Measurements from ENCODE around the gene ATP11A.
"Not testable (repeated sequence)": the region's sequence is repeated elsewhere in the genome, so short reads cannot be mapped to it uniquely, and the experiment has no call there.

The ATP11A gene

DNA sequence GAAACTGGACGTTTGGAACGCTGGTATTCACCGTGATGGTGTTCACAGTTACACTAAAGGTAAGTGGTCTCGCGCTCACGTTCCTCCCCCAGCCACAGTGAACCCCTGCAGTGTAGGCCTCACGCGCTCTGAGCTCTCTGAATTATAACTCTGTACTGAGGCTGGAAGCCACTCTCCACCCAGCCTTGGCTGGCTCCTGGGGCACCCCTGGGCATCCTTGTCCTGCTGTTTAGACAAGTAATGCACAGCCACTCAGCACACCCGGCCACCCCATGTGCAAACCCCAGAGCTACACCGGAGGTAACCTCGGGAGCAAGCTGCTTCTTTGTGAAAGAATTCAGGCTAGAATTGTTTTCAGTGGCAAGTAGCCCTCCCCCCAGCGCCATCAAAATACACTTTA, 181.9 kb downstream of the ATP11A start:
- DNase-seq = no peak

DNA sequence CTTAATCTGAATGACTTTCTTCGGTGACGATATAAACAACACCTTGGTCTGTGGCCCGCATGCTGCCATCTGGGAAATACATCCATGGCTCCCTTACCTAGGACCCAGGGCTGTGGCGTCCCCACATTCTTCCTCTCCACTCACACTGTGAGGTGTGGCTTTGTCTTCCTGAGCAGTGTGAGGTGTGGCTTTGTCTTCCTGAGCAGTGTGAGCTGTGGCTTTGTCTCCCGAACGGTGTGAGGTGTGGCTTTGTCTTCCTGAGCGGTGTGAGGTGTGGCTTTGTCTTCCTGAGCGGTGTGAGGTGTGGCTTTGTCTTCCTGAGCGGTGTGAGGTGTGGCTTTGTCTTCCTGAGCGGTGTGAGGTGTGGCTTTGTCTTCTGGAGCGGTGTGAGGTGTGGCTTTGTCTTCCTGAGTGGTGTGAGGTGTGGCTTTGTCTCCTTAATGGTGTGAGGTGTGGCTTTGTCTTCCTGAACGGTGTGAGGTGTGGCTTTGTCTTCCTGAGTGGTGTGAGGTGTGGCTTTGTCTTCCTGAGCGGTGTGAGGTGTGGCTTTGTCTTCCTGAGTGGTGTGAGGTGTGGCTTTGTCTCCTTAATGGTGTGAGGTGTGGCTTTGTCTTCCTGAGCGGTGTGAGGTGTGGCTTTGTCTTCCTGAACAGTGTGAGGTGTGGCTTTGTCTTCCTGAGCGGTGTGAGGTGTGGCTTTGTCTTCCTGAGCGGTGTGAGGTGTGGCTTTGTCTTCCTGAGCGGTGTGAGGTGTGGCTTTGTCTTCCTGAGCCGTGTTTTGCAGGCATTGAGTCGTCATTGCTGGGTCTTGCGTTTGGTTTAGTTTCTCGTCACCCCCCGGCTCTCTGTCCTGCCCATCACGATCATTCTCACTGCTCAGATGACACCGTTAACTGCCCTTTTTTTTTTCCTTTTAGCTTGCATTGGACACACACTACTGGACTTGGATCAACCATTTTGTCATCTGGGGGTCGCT, 183.1 kb downstream of the ATP11A start:
- DNase-seq = peak; percentile 1

DNA sequence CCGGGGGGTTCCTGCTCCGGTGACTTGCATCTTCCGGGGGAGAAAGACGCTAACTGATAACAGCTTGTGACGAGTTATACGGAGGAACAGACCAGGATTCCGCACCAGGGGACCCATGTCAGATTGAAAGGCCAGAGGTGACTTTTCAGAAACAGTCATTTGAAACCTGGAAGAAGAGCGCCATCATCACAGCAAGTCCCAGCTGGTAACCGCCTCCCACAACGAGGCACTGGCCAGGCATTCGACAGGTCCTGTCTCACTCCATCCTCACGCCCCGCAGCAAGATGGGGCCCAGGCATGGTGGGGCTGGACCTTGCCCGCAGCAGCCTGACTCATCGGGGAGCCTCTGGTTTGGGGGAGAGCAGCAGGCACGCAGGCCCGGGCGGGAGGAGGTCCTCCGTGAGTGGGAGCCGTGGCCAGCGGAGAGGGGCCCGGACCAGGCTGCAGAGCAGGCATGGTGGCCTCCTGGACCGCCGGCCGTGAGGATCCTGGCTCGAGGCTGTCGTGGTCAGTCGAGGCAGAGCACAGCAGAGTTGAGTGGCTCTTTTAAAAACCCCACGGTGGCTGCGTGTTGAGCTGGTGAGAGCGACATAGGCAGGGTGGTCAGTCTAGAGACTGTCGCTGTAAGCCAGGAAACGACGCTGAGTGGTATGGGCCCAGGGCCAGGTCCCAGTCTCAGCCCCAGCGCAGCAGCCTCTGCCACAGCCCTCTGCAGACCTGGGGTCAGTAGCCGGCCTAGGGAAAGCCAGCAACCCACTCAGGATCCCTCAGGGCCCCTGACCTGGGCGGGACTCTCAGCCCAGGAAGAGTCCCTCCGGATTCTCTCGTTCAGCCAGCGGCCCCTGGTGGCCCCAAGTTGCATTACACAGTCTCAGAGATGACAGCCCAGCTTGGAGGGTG, 184.3 kb downstream of the ATP11A start:
- DNase-seq = peak; percentile 7

DNA sequence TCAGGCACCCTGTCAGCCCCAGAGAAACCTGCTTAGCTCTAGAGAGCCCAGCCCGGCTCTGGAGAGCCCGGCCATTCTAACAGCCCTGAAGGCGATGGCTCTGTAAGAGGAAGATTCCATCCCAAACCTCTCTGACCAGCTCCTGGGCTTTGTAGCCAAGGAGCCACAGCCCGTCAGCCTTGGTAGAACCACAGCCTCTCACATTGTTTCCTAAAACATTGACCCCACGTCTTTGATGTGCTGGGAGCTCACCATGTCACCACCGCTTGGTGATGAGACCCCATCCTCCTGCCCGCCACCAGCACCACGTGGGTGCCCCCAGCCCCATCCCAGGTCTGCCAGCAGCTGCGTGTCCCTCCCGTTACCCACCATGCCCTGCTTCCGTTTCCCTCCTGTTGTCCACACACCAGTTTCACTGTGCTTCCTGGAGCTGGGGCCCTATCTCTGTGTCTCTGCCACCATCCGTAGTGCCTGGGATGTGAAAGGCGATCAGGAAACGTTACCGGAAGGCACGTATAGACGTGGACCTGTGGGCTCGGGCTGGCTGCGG, 185.0 kb downstream of the ATP11A start:
- no peak for DNase-seq

DNA sequence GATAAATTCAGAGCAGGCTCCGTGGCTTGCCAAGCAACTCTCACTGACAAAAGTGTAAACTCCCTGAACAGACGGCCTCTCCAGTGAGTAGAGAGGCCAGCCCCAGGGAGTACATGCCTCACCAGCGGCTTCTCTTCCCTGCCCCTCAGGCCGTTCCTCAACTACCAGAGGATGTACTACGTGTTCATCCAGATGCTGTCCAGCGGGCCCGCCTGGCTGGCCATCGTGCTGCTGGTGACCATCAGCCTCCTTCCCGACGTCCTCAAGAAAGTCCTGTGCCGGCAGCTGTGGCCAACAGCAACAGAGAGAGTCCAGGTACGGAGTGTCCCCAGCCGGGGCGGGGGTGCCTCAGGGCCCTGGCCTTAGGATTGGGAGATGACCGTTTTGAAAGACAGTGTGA, 185.8 kb downstream of the ATP11A start:
- DNase-seq = no peak

DNA sequence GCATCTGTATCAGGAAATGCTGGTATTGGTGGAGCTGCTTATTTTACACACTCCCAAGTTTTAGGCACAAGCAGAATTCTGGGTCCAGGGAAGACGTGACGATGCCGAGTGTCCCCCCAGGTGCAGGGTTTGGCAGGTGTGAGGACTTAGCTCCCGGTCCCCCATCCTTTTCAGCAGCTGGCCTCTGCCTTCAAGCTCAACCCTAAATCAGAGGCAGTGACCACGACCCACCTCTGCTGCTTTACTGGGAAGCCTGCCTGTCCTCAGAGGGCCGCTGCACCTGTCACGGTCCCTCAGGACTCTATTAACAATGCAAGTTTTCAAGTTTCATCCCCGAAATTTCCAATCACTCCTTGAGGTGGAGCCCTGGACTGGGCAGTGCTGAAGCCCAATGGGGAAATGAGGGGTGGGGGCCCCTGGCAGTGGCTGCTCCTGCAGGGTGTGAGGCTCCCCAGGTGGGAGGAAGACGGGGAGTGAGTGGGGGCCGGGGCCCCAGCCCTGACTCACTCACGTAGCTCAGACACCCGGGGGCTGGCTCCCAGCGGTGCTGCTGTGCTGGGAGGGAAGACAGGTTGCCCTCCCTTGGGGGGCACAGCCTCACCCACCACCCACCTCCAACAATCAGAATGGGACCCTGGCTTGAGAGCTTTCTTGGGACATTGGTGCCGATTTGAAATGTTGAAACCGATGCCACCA, 186.6 kb downstream of the ATP11A start:
- no peak for DNase-seq

DNA sequence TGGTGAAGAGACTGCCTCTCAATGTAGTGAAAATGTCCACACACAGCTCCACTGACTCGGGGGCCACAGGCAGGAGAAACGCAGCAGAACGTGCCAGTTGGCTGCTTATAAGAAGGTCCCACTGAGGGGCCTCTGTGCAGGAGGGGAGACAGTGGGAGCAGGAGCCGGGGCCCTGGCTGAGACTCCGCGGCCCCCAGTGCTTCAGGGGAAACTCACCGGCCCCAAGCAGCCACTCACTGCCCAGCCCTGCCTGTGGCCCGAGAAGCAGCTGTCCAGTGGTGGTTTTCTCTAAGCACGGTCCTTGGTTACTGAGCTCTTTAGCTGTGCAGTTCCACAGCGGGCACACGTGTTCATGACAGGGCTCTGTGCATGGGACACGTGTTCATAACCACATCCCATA, 187.2 kb downstream of the ATP11A start:
- no peak for DNase-seq

DNA sequence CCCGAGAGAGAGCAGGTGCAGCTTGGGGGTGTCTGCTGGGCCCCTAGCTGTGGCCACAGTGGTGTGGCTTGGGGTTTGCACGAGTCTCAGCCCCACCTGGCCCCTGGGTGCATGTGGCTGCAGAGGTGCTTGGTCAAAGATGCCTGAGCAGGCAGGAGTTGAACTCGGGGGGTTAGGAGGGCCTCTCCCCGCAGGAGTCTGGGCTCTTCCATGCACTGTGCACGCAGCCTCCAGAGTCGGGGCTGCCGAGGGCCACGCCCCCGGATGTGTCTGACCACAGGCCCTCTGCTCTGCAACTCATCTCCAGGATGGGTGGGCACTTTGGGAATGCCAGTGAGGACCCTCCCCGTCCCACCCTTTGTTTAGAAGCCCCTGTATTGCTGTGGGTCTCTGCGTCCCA, 187.7 kb downstream of the ATP11A start:
- DNase-seq = no peak

DNA sequence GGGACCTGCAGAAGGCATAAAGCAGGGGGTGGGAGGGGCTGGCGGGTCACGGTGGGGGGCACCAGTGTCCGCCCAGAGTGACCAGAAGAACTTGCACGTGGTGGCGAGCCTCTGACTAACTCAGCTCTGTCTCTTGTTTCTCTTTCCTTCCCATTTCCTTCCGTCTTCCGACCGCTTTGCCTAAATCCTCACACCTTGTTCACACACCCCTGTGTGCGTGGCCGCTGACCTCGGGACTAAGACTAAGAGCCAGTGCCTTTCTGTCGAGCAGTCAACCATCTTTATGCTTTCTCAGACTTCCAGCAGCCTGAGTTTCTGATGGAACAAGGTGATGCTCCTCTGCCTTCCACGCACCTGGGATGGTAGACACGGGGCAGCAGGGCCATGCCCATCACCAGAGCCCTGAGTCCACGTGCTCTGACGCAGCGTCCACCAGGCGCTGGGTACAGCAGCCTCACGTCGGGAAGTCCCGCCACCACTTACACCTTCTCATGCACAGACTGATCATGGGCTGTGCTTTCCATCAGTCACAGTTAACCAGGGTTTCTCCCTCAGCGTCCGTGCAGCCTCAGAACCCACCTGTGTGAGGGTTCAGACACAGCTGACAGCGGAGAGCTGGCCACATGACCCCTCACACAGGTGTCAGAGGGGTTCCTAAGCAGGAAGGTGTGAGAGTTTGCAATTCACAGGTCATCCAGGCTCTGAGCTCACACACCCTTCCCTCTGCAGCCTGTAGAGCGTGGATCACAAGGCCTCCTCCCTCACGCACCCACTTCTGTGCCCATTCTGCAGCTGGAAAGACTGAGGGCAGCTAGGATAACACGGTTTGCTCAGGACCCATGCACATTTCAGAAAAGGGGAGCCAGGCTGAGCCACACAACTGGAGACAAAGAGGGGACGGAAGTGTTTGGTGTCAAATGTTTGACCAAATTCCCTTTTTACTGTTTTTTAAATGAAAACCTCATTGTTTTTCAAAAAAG, 188.4 kb downstream of the ATP11A start:
- DNase-seq = no peak

DNA sequence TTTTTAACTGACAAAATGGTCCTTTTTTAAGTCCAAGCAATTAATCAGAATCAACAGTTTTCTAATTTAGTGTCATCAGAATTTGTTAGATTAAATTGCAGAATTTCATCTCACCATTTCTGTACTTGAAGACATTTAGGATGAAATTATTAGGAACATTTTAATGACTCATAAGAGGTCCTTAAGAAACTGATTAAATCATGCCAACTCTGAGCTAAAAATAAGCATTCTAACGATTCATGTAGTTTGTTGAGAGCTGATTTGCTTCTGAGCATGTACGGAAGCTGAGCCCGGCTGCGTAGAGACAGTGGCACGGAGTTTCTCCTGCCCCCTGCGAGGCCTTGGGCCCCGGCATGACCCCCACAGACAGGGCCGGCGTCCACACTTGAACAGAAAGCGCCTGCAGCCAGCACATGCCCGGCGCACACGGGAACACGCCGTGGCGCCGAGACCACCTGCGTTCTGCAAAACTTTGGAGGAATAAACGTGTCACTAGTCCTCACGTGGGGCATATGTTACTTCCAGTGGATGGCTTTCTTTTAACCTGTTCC, 189.5 kb downstream of the ATP11A start:
- no peak for DNase-seq

DNA sequence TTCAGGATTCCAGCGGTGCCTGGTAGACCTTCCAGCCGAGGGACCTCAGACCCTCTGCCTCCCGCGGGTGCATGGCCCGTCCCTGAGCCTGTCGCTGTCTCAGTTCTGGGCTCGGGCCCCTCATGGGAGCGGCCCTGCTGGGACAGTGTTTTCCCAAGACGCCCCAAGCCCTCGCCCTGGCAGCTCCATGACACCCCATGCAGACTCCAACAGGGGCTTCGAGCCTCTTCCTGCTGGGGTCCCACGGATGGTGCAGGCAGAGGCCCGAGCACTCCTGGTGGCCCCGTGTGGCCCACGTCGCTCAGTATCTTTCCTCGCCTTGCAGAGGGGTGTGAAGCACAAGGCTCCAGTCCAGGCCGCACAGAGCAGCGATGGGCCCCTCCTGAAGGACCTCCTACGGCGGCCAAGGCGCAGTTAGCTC, 190.4 kb downstream of the ATP11A start:
- no peak for DNase-seq

DNA sequence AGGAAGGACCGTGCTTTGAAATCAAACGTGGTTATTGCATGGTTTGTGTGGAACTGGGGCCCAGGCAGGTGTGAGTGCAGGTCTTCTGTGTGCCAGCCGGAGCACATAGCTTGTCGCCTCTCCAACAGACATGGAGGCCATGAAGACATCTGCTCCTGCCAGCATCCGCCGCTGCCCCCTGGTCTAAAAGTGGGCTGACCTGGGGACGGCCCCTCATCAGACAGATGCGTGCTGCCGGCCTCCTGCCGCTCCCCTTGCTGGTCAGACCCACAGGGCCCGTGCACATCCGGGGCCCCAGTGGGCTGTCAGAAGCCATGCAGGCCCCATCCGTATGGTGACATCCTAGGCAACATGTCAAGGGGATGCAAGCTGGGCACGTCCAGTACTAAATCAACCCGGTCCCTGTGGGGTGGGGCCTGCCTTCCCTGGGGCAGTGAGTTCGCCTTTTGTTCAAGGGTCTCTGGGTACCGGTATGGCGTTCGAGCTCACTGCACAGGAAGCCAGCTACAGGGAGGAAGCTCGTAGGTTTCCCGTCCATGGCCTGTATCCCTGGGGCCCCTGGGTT, 191.2 kb downstream of the ATP11A start:
- no peak for DNase-seq

DNA sequence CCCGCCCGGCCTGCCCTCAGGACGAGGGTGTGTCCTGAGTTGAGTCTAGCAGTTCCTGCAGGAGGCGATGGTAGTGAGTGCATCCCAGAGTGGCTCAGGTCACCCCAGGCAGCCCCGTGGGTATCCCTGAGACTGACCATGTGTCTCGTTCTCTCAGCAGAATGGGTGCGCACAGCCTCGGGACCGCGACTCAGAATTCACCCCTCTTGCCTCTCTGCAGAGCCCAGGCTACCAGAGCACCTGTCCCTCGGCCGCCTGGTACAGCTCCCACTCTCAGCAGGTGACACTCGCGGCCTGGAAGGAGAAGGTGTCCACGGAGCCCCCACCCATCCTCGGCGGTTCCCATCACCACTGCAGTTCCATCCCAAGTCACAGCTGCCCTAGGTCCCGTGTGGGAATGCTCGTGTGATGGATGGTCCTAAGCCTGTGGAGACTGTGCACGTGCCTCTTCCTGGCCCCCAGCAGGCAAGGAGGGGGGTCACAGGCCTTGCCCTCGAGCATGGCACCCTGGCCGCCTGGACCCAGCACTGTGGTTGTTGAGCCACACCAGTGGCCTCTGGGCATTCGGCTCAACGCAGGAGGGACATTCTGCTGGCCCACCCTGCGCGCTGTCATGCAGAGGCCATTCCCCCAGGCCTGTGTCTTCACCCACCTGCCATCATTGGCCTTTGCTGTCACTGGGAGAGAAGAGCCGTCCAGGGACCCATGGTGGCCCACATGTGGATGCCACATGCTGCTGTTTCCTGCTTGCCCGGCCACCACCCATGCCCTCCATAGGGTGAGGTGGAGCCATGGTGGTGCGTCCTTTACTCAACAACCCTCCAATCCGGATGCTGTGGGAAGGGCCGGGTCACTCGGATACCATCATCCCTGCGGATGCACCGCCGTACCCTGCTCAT, 192.1 kb downstream of the ATP11A start:
- DNase-seq = no peak

DNA sequence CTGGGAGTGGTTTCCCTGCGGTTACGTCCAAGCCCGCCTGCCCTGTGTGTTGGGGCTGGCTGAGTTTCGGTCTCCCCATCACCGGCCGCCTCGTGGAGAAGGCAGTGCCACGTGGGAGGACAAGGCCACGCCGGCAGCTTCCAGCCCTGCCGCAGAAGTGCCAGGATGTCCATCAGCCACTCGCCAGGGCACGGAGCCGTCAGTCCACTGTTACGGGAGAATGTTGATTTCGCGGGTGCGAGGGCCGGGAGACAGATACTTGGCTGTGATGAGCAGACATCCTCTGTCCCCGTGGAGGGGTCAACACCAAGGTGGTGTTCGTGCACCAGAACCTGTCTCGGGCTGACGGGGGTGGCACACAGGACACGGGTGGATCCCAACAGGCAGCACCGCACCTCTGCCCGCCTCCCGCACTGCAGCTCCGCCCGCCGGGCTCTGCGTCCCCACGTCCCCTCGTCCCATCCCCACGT, 192.8 kb downstream of the ATP11A start:
- no peak for DNase-seq

DNA sequence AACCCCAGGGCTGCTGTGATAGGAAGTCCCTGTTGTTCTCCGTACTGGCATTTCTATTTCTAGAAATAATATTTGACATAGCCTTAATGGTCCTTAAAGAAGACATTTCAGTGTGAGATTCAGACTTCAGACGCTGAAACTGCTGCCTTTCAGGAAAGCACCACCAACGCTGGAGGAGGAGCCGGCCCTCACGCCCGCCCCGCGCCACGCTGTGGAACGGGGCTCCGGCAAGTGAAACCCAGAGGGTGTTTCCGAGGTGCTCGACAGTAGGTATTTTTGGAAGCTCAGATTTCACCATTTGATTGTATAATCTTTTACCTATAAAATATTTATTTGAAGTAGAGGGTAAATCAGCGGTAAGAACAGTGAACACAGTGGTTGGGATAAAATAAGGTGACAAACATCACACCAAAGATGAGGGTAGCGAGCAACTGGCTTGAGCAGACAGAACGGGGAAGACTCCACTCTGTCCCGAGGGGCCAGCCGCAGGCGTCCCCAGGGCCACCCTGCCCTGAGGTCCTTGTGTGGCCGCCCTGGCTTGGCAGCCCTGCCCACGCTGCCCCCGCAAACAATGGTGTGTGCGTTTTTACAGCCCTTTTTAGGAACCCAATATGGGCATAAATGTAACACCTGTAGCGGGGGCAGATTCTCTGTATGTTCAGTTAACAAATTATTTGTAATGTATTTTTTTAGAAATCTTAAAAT, 193.6 kb downstream of the ATP11A start:
- DNase-seq = no peak

DNA sequence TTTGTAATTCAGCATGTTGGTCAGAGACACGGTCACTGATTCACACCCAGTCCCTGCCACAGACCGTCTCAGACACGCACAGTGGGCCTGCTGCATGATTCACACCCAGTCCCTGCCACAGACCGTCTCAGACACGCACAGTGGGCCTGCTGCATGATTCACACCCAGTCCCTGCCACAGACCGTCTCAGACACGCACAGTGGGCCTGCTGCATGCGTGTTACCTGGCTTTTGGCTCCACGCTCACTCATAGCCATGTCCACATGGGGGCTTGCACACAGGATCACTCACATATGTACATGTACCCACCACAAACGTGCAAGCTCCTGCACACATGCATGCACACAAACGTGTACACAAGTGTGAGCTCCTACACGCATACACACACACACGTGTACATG, 194.9 kb downstream of the ATP11A start:
- DNase-seq = not testable (repeated sequence)

DNA sequence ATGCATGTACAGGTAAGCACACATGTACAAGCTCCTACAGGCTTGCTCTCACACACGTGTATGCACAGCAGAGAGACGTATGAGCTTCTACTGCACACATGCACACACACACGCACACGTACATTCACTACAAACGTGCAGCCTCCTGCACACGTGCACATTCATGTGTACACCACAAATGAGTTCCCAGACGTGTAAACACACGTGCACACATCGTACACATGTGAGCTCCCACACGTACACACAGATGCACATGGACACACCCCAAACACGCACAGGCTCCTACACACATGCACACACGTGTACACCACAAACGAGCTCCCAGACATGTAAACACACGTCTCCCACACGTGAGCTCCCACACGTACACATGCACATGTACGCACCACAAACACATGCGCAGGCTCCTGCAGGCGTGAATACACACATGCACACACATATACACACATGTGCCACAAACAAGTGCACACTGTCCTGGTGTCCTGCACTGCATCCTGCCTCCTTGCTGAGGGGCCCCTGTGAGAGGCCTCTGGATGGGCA, 195.5 kb downstream of the ATP11A start:
- no peak for DNase-seq

DNA sequence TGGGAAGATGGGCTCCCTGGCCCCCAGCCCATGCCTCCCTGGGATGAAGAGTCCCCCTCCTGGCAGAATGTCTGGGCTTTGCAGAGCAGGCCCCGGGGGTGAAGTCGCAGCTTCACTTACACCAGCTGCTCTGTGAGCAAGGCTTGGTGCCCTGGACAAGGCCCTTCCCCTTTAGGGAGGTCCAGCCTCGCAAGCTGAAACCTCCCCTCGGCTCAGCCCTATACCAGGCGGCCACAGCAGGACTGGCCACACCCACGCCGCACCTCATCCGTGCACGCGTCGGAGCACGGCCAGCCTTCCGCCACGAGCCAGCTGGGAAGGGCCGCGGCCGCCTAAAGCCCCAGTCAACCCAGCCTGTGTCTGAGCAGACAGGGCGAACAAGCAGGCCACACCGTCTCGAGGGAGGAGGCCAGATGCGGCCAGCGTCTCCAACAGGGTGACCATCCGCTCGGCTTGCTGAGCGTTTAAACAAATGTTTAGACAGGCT, 196.0 kb downstream of the ATP11A start:
- peak; percentile 67 for DNase-seq

Measured in NCI-H2029 (cell line).